Kidney capillary endothelial cell (primary cell): ENCODE results near the gene SUMF2.
A peak's percentile ranks its signal among the peaks of the same experiment; 100 is the strongest.
"Not testable (repeated sequence)": the region's sequence is repeated elsewhere in the genome, so short reads cannot be mapped to it uniquely, and the experiment has no call there.

Experiments used
- DNase-seq: peaks from one replicate; pipeline ENCODE4 v3.0.0-alpha.2; 2018; ENCODE audit warnings: low spot score

SUMF2 gene

DNA sequence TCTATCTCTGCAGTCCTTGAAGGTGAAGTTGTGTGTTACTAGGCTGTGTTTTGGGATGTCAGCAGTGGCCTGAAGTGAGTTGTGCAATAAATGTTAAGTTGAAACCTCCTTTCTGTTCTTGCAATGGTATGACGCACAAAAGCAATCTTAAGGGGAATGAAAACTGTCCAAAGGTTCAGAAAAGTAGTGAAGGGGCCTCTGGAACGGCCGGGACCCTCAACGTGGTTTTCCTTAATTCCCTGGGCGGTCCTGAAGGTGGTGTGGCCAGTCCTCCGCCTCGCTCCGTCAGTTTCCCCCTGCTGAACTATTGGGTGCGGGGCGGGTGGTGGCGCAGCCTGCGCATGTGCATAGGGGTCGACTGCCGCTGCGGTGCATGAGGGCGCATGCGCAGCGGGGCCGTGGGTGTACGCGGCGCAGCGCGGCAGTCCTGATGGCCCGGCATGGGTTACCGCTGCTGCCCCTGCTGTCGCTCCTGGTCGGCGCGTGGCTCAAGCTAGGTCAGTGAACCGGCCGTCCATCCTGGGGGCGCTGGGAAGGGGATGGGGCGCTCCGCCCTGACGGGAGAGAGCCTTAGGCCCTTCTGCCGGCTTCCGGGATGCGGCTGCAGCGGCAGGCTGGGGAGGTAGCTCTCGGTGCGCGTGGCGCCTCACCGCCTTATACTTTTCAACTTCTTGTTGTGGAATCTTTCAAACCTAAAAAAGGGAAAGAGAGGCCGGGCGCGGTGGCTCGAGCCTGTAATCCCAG is at the start of gene SUMF2:
Gene SUMF2, plus strand, starts transcription at position 405 of the 744 bp plus-strand sequence. Its CDS starts 26 bp downstream, at position 431.
- DNase-seq = peak; percentile 83

DNA sequence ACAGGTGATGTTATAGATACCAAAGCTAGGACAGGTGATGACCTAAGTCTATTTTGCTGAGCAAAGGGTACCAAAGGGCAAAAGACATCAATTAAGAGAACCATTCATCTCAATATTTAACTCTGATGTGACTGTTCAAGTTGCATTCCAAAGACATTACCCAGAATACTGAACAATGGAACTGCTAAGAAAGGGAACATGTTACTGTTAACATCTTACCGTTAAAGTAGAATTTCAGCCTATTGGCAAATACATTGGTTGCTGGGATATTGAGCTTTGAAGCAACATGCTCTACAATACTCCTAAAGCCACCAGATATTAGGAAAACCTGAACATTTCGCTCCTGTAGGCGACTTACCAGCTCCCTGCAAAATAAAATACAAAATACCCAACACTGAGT is 47.1 kb upstream of the SUMF2 start:
- not testable (repeated sequence) for DNase-seq

DNA sequence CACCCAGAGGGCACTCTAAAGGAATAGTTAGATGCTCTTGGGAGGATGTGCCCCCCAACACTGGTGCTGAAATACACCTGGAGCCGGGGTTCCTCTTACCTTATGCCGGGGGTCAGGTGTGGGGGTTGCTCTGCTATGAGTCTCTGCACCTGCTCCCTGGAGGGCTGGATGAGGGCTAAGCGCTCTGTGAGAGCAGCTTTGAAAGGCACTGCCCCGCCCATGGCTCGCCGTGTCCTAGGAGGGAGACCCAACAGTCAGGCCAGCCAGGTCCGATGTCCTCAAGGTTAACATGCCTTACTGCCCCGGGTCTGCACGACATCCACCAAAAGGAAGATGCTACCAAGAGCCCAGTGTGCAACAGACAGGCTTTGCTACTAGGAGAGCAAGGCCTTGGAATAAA is 44.6 kb upstream of the SUMF2 start:
- DNase-seq = no peak

DNA sequence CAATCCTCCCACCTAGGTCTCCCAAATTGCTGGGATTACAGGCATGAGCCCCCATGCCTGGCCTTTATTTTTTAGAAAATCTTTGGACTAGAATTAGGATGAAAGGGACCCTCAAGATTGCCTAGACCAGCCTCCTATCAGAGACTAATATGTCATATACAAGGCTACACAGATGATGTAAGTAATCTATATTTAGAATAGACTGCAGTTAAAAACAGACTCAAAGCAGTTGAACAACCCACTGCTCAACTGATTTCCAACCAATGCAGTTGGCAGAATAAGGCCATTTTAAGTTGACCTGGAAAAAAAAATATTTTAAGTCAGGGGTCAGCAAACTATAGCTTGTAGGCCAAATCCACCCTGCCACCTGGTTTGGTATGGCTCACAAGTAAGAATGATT is 40.6 kb upstream of the SUMF2 start:
- DNase-seq = no peak

DNA sequence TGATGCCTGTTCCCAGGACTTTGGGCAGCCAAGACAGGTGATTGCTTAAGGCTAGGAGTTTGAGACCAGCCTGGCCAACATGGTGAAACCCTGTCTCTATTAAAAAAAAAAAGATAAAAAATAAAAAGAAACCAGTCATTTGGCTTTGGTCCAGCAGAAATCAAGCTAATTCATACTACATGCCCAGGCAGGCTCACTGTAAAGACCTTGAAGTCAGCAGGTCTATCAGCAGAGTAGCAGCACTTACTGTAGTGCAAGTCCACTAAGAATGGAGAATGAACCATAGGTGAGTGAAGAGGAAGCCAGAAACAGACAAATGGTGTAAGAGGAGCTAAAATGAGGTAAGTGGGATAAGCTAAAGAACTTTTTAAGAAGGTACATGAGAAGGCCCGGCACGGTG is 37.5 kb upstream of the SUMF2 start:
- DNase-seq = no peak

DNA sequence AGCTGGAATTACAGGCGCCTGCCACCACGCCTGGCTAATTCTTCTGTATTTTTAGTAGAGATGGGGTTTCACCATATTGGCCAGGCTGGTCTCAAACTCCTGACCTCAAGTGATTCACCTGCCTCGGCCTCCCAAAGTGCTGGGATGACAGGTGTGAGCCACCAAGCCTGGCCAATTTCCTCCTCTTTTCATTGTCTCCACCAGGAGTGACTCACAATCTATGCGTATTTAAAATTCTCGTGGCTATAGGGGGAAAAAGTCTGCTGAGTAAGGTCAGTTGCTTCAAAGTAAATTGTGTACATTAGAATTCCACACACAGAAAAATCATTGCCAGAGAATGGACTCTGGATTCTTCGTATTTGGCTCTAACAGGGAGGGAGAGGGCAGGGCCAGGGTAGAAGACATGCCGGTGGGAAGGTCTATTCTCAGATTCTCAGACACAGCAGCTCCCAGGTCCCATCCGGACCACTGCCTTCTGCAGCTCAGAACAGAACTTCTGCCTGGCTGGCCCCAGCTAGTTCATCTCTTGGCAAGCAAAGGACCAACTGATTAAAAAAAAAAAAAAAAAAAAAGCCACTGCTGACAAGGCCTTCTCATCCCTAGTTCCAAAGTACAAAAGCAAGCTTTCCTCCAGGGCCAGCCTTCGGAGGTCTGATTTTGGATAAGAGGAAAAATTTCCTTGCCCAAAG is 35.0 kb upstream of the SUMF2 start:
- no peak for DNase-seq

DNA sequence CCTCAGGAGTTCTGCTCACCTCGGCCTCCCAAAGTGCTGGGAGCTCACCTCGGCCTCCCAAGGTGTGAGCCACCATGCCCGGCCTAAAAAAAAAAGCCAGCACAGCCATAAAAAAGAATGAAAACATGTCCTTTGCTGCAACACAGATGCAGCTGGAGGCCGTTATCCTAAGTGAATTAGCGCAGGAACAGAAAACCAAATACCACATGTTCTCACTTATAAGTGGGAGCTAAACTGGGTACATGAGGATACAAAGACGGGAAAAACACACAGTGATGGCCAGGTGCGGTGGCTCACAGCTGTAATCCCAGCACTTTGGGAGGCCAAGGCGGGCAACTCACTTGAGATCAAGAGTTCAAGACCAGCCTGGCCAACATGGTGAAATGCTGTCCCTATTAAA is 33.7 kb upstream of the SUMF2 start:
- DNase-seq = no peak

GRCh38 chr7:56031556-56031955 is 32.5 kb upstream of the SUMF2 start:
- not testable (repeated sequence) for DNase-seq

DNA sequence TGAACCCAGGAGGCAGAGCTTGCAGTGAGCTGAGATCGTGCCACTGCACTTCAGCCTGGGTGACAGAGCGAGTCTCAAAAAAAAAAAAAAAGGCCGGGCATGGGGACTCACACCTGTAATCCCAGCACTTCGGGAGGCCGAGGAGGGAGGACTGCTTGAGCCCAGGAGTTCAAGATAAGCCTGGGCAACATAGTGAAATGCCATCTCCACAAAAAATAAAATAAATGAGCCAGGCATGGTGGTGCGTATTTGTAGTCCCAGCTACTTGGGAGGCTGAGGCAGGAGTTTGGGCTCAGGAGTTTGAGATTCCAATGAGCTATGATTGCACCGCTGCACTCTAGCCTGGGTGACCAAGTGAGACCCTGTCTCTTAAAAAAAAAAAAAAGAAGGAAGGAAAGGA is 31.5 kb upstream of the SUMF2 start:
- DNase-seq = not testable (repeated sequence)

DNA sequence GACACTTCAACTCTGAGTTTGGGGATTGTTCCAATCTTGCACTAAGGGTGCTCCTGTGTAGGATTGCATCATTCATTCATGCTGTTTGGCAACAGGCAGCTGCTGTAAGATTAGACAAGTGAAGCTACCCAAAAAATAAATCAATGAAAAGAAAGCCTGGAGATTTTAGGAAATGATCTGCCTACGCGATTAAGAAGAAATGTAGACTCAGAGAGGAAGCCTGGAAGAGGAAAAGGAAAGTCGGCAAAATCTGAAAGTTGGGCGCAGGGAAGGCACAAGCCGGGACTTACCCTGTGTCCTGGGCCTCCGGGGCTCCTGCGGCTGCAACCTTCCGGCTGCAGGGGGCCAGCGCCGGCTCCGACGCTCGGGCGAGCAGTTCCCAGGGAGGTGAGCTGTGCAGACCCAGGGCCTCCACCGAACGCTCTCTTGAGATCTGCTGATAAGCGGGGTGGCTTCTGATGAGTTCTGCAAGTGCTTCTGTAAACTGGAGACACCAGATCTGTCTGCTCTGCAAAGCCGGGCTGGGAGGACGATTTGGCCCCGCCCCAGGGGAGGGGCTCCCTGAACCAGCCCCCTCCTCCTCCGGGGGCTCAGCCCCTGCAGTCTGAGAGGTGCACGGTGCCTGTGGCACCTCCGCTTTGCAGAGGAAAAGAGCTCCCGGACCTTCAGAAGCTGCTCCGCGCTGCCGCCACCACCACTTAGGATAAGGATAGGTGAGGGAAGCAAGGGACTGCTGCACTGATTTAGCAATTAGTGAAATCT is 30.2 kb upstream of the SUMF2 start:
- DNase-seq = peak; percentile 40

DNA sequence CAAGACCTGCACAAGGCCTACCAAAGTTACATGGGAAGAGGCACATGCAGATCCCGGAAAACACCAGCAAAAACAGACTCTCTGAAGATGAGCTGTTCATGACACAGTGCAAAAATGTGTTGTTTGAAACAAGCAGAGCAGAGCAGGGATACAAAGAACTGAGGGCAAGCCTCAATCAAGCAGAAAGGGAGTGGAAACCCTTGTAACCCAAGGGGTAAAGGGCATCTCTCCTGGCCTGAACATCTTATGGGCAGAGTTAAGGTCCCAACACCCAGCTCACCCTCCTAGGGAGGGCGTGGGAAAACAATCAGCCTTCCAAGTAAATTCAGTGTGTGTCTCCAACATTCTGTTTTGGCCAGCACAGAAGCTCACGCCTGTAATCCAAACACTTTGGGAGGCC is 23.4 kb upstream of the SUMF2 start:
- DNase-seq = no peak

DNA sequence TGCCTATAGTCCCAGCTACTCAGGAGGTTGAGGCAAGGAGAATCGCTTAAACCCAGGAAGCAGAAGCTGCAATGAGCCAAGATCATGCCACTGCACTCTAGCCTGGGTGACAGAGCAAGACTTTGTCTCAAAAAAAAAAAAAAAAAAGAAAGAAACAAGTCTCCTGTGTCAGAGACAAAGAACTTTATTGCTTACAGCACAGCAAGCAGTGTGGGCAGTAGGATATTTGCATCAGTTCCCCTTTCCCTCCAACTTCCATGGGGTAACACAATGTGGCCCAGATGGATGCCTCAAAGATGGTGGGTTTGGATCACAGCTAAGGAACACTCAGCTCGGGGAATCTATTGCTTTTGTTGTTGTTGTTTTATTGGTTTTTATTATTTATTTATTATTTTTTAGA is 18.3 kb upstream of the SUMF2 start:
- DNase-seq = not testable (repeated sequence)

DNA sequence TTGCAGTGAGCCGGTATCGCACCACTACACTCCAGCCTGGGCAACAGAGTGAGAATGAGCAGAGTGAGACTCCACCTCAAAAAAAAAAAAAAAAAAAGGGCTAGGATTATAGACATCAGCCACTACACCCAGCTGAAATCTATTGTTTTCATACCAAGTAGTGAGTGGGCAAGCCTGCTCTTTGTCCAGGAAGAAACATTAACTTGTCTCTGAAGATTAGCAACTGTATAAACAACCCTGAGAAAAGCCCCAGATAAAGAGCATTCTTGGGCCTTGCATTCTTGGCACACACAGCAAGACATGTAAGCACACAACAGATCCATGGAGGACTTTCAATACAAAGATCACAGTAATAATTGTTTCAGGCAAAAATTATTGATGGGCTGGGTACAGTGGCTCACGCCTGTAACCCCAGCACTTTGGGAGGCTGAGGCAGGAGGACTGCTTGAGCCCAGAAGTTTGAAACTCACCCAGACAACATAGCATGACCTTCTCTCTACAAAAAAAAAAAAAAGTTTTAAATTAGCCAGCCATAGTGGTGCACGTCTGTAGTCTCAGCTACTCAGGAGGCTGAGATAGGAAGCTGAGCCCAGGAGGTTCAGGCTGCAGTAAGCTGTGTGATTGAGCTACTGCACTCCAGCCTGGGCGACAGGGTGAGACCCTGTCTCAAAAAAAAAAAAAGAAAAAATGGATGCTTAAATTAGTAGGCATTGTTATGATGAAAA is 17.2 kb upstream of the SUMF2 start:
- no peak for DNase-seq

GRCh38 chr7:56047446-56048116 is 16.5 kb upstream of the SUMF2 start:
- DNase-seq = not testable (repeated sequence)

DNA sequence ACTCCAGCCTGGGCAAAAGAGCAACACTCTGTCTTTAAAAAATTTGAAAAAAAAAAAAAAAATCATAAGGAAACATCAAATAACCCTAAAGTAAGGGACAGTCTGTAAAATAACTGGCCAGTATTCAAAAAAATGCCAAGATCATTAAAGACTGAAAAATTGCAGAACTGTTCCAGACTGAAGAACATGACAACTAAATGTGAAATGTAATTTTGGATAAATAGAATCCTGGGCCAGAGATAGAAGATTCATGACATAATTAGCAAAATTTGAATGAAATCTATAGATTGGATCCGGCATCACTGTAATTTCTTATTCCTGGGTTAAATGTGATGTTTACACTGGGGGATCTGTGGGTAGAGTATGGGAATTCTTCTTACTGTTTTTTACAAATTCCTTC is 15.8 kb upstream of the SUMF2 start:
- DNase-seq = no peak

DNA sequence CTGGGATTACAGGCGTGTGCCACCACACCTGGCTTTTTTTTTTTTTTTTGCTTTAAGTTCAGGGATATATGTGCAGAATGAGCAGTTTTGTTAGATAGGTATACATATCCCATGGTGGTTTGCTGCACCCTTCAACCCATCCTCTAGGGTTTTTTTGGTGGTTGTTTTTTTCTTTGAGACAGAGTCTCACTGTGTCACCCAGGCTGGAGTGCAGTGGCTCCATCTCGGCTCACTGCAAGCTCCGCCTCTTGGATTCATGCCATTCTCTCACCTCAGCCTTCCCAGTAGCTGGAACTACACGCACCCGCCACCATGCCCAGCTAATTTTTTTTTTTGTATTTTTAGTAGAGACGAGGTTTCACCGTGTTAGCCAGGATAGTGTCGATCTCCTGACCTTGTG is 15.3 kb upstream of the SUMF2 start:
- DNase-seq = not testable (repeated sequence)

DNA sequence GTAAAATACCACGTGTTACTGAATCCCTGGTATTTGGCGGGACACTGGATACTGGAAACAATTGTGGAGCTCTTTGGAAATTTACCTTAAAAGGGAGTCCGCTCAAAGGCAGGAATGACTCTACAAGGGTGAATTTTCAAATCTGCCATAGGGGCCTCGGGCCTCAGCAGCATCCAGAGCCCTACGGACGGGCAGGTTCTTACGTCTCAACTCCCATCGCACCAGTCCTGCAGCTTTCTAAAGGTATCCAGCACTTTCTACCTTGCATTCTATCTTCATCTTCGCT is 13.1 kb upstream of the SUMF2 start:
- no peak for DNase-seq

DNA sequence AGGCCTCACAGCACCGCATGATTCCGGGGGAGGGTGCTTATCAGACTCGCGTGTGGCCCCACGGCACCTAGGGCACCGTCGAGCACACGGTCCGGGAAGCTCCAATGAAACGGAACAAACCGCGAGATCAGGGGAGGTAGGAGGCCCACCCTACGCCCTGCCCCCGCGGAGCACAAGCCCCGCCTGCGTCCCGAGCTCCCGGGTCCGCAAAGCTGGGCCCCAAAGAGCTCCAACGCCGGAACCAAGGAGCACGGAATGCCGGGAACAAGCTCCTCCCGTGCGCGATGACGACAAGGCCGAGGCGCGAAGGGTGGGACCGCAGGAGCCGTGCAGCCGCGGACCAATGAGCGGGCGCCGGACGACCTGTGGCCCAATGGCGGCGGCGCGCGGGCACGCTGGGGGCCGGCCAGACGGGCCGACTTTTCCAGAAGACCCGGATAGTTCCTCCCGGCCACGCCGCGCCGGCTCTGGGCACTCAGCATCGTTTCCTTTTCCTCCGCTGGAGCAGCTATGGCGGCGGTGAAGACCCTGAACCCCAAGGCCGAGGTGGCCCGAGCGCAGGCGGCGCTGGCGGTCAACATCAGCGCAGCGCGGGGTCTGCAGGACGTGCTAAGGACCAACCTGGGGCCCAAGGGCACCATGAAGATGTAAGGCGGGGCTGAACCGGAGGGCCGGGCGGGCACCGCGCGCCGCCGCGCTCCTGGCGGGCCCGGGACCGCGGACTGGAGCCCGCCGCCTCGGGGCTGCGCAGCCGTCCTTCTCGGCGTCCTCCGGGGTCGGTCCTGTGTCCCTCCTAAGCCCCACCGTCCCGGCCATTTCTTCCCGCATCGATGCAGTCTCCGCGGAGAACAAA is 12.5 kb upstream of the SUMF2 start, which contains the start of the genes CCT6A and PSPH:
Gene CCT6A, plus strand, starts transcription at position 427 of the 853 bp plus-strand sequence. Its CDS starts 84 bp downstream, at position 511.
Gene PSPH, minus strand, starts transcription at position 106 of the 853 bp plus-strand sequence. CDS start 30,232 bp downstream, outside the sequence.
- peak; percentile 93 for DNase-seq

DNA sequence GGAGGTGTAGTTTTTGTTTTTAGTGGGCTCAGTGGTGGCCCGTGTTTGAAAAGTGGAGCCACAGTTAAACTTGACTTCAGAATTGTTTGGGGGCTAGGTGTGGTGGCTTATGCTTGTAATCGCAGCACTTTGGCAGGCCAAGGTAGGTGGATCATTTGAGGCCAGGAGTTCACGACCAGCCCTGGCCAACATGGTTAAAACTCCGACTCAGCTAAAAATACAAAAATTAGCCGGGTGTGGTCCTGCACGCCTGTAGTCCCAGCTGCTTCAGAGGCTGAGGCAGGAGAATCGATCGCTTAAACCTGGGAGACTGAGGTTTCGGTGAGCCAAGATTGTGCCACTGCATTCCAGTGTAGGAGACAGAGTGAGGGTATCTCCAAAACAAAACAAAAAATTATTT is 10.7 kb upstream of the SUMF2 start:
- DNase-seq = no peak

DNA sequence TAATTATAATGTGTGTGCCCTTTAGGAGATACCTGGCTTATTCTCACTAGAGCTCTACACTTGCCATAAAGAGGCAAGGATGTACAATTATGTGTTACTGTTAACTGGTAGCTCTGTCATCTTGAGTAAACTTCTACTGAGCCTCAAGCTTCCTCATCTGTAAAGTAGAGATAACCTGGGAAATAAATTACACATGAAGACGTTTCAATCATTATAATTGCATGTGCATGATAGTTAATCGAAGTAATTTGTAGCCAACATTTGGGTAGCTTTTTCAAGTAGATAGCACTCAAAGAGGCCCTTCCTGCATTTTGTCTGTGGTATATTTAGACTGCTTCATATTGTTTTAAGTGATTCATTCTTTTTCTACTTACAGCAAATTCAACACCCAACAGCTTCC is 10.1 kb upstream of the SUMF2 start:
- DNase-seq = no peak

DNA sequence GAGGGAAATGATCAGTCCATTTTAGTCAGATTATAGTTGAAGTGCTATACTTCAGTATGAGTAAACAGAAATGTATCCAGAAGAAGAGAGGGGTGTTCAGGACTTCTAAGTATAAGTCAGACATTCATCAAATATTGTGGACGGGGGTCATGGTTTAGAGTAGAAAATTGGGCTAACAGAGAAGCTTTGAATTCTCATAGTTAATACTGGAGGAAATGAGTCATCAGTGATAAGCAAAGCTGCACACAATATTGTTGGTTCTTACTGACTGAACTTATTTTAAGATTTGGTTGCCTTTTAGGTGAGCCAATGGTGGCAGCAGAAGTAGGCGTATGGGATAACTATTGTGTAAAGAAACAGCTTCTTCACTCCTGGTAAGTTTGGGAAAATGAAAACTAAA is 1.7 kb upstream of the SUMF2 start:
- peak; percentile 71 for DNase-seq
